Ishikawa (cell line): ENCODE data around the gene CBR1.

Experiments used
- CEBPB ChIP-seq: IDR thresholded peaks from 2 replicates; pipeline ENCODE4 v1.6.1; 2012
- CREB1 ChIP-seq: IDR thresholded peaks from 2 replicates; pipeline ENCODE4 v1.6.1; 2012; ENCODE audit warnings: low read depth
- EGR1 ChIP-seq: IDR thresholded peaks from 2 replicates; pipeline ENCODE4 v1.6.1; 2012
- EP300 ChIP-seq: IDR thresholded peaks from 2 replicates; pipeline ENCODE4 v1.6.1; 2012; ENCODE audit warnings: borderline replicate concordance
- FOXM1 ChIP-seq: IDR thresholded peaks from 2 replicates; pipeline ENCODE4 v1.6.1; 2012; ENCODE audit warnings: low read depth, borderline replicate concordance
- MAX ChIP-seq: IDR thresholded peaks from 2 replicates; pipeline ENCODE4 v1.6.1; 2012
- NFIC ChIP-seq: IDR thresholded peaks from 2 replicates; pipeline ENCODE4 v1.6.1; 2012
- RAD21 ChIP-seq: IDR thresholded peaks from 2 replicates; pipeline ENCODE4 v1.6.1; 2012; ENCODE audit warnings: low read depth
- REST ChIP-seq: IDR thresholded peaks from 2 replicates; pipeline ENCODE4 v1.6.1; 2012; ENCODE audit warnings: low read depth, mild to moderate bottlenecking
- TAF1 ChIP-seq: IDR thresholded peaks from 2 replicates; pipeline ENCODE4 v1.6.1; 2012; ENCODE audit warnings: low read depth, mild to moderate bottlenecking
- TCF12 ChIP-seq: IDR thresholded peaks from 2 replicates; pipeline ENCODE4 v1.6.1; 2012; ENCODE audit warnings: low read depth
- TEAD4 ChIP-seq: IDR thresholded peaks from 2 replicates; pipeline ENCODE4 v1.6.1; 2012
- USF1 ChIP-seq: IDR thresholded peaks from 2 replicates; pipeline ENCODE4 v1.6.1; 2012
- YY1 ChIP-seq: IDR thresholded peaks from 2 replicates; pipeline ENCODE4 v1.6.1; 2012; ENCODE audit warnings: low read depth
- ZBTB7A ChIP-seq: IDR thresholded peaks from 2 replicates; pipeline ENCODE4 v1.6.1; 2012; ENCODE audit warnings: low read depth

CBR1 gene

GRCh38 chr21:36105327-36105842 is 35.6 kb downstream of the CBR1 start:
- TF ChIP-seq TEAD4 (no peak), ZBTB7A (no peak), RAD21 (no peak), CEBPB (no peak), REST (no peak), TCF12 (no peak), NFIC (no peak), TAF1 (no peak), CREB1 (no peak), MAX (no peak), FOXM1 (no peak), YY1 (no peak), EGR1 (no peak), USF1 (no peak)

- TF ChIP-seq NFIC (no peak), REST (no peak), EGR1 (no peak), TCF12 (no peak), TEAD4 (no peak), CREB1 (no peak), RAD21 (no peak), CEBPB (no peak), FOXM1 (no peak), USF1 (no peak), MAX (no peak), ZBTB7A (no peak), YY1 (no peak), TAF1 (no peak), EP300 (no peak)
Measured at GRCh38 chr21:36109868-36110267, 40.0 kb downstream of the CBR1 start.

- TF ChIP-seq RAD21: no peak
- TF ChIP-seq USF1: no peak
- no peak for TF ChIP-seq EGR1
- TF ChIP-seq YY1: no peak
- TF ChIP-seq TCF12: no peak
- TF ChIP-seq CEBPB: no peak
Measured at GRCh38 chr21:36111238-36111637, 41.4 kb downstream of the CBR1 start.

GRCh38 chr21:36113647-36114428 is 44.0 kb downstream of the CBR1 start:
- TF ChIP-seq CREB1 (no peak), NFIC (no peak), REST (no peak), USF1 (no peak), TCF12 (no peak), TAF1 (no peak), CEBPB (no peak), YY1 (no peak), MAX (no peak), EP300 (no peak), EGR1 (no peak), TEAD4 (no peak)
